ENCODE data around the gene KLF14.

The KLF14 gene

DNA sequence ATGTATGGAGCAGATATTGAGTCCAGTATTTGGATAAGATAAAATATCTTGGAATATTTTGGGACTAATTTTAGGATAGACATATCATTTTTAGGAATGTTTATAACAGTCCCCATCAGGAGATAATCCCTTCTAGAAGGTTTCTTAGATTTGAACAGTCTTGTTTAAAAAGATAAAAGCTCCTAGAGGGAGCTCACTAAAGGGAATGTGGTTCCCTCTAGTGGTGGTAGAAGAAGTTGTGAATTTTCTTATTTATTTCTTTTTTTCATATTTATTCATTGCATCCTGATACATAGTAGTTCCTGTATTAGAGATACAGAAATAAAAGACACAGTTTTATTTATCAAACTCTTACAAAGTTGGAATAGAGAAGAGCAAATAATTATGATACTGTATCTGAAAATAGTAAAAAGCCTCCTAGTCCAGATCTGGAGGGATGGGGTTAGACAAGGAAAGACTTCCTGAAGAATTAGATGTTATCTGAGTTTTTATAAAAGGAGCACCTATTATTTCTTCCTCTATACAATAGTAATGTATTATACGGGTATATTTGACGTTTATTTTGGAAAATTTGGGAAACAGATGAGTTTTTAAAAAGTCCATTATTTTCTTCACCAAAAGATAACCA is 24.5 kb upstream of the KLF14 start:
- no peak overlapping the region for H3K4me3 ChIP-seq (replicated peaks; ENCODE audit: low read depth, low read length)
- H3K27me3 ChIP-seq (replicated peaks; ENCODE audit: control insufficient read depth, insufficient read depth, low read length), result no peaks in the 10 kb centered on the region
- TF ChIP-seq, protein P1, sequence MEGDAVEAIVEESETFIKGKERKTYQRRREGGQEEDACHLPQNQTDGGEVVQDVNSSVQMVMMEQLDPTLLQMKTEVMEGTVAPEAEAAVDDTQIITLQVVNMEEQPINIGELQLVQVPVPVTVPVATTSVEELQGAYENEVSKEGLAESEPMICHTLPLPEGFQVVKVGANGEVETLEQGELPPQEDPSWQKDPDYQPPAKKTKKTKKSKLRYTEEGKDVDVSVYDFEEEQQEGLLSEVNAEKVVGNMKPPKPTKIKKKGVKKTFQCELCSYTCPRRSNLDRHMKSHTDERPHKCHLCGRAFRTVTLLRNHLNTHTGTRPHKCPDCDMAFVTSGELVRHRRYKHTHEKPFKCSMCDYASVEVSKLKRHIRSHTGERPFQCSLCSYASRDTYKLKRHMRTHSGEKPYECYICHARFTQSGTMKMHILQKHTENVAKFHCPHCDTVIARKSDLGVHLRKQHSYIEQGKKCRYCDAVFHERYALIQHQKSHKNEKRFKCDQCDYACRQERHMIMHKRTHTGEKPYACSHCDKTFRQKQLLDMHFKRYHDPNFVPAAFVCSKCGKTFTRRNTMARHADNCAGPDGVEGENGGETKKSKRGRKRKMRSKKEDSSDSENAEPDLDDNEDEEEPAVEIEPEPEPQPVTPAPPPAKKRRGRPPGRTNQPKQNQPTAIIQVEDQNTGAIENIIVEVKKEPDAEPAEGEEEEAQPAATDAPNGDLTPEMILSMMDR (IDR thresholded peaks at IDR 0.05; ENCODE audit: insufficient read depth, low read length, poor library complexity, severe bottlenecking), result peak; percentile 52
- H3K36me3 ChIP-seq (ENCODE audit: control insufficient read depth, insufficient read depth, low read length), result no peaks in the 10 kb centered on the region
- no peak for DNase-seq (ENCODE audit: extremely low read depth, insufficient read length)

DNA sequence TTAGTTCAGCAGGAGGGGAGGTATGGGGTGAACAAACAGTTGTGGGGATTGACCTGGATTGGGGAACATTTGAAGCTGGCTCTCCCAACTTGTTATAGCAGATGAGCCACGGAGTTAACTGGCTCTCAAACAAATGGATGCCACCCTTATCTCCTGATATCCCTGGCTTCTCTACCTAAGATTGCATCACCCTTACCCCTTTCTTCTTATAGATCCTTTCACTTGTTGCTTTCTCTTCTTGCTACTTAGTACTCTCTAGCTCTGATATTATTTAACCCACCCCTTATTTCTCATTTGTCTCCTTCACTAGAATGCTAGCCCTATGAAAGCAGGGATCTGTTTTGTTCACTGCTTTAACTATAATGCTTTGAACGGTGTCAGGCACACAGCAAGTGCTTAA is 22.3 kb upstream of the KLF14 start:
- Histone ChIP-seq H3K4me3 (replicated peaks; ENCODE audit: low read depth, low read length) (no peak overlapping the region), H3K27me3 (replicated peaks; ENCODE audit: control insufficient read depth, insufficient read depth, low read length) (no peaks in the 10 kb centered on the region), H3K36me3 (ENCODE audit: control insufficient read depth, insufficient read depth, low read length) (no peaks in the 10 kb centered on the region)
- TF ChIP-seq, protein P1 (IDR thresholded peaks at IDR 0.05; ENCODE audit: insufficient read depth, low read length, poor library complexity, severe bottlenecking), result no peak
- DNase-seq (ENCODE audit: extremely low read depth, insufficient read length), result no peak

DNA sequence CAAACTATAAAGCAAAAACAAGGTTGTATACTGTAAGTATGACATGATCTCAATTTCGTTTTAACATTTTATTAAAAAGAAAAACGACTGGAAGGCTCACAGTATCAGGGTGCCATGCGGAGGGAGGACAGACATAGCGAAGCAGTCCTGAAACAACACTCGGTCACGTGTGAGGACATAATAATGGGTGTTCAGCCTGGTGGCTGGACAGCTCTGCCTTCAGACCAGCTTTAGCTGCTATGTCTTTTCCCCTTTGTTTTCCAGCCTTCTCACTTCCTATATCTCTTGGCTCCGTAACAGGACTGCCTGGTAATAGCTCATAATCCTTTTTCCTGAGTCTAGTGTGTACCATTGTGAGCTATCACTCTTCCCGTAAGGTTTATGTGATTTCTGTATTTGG is 18.4 kb upstream of the KLF14 start:
- H3K36me3 ChIP-seq (ENCODE audit: control insufficient read depth, insufficient read depth, low read length), result no peaks in the 10 kb centered on the region
- H3K27me3 ChIP-seq (replicated peaks; ENCODE audit: control insufficient read depth, insufficient read depth, low read length), result no peaks in the 10 kb centered on the region
- no peak for DNase-seq (ENCODE audit: extremely low read depth, insufficient read length)
- H3K4me3 ChIP-seq (replicated peaks; ENCODE audit: low read depth, low read length), result no peak overlapping the region
- TF ChIP-seq, protein P1 (IDR thresholded peaks at IDR 0.05; ENCODE audit: insufficient read depth, low read length, poor library complexity, severe bottlenecking), result no peak

DNA sequence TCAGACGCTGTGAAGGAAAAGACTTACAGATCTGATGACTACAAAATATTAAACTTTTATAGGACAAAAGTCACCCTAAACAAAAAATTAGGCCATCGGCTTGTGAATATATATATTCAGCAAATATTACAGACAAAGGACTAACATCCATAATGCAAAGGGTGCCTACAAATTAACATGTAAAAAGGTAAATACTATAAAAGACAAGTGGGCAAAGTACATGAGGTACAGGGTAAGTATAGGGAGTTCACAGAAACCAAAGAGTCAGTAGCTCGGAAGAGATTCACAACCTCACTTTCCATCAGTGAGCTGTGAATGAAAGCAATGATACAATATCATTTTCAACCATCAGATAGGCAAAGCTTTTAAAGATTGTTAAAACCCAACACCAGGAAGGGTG is 16.7 kb upstream of the KLF14 start:
- Histone ChIP-seq H3K27me3 (replicated peaks; ENCODE audit: control insufficient read depth, insufficient read depth, low read length) (no peaks in the 10 kb centered on the region), H3K4me3 (replicated peaks; ENCODE audit: low read depth, low read length) (no peak overlapping the region), H3K36me3 (ENCODE audit: control insufficient read depth, insufficient read depth, low read length) (no peaks in the 10 kb centered on the region)
- no peak for DNase-seq (ENCODE audit: extremely low read depth, insufficient read length)
- TF ChIP-seq, protein P1 (IDR thresholded peaks at IDR 0.05; ENCODE audit: insufficient read depth, low read length, poor library complexity, severe bottlenecking), result no peak

DNA sequence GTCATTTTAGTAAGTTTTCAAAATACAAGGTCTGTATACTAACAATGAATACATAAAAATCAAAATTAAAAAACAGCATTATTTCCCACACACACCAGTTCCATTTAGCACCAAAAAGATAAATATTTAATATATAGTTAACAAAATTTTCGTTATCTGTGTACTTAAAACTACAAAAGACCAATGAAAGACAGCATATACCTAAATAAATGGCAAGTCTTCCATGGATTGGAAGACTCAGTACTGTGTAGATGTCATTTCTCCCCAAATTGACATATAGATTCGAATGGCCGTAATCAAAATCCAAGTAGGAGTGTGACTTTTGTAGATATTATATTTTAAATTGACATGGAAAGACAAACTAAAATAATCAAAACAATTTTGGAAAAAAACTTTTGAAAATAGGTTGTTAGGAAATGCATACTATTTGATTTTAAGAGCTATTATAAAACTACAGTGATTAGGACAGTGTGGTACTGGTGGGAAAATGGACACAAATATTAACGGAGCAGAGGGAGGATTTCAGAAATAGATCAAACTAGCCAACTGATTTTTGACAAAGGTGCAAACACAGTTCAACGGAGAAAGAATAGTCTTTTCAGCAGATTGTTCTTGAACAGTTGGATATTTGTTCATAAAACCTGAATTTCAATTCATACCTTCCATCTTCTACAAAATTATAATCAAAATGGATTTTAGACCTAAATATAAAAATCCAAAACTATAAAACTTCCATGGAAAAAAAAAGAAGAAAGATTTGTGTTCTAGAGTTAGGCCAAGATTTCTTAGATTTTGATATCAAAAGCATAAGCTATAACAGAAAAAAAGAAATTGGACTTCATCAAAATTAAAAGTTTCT is 14.8 kb upstream of the KLF14 start:
- no peaks in the 10 kb centered on the region for H3K27me3 ChIP-seq (replicated peaks; ENCODE audit: control insufficient read depth, insufficient read depth, low read length)
- TF ChIP-seq, protein P1 (IDR thresholded peaks at IDR 0.05; ENCODE audit: insufficient read depth, low read length, poor library complexity, severe bottlenecking), result no peak
- no peaks in the 10 kb centered on the region for H3K36me3 ChIP-seq (ENCODE audit: control insufficient read depth, insufficient read depth, low read length)
- H3K4me3 ChIP-seq (replicated peaks; ENCODE audit: low read depth, low read length), result no peak overlapping the region
- no peak for DNase-seq (ENCODE audit: extremely low read depth, insufficient read length)

Data from GM06990 (cell line).